Measurements from ENCODE around the gene CBX4.

GRCh38 chr17:79790805-79791734, 48.2 kb downstream of the CBX4 start:
- no peak for TF ChIP-seq CTCF (IDR thresholded peaks at IDR 0.05)
- no peak for TF ChIP-seq POLR2A (IDR thresholded peaks at IDR 0.05)
